Activated CD8-positive, alpha-beta T cell treated with anti-CD3 and anti-CD28 coated beads for 36 hours (primary cell): ENCODE data around the gene SLC26A2. TPM values are rescaled to one million over a fixed set of nuclear protein-coding genes. Genes with fewer than 3 reads are reported as not detected.
A peak's percentile ranks its signal among the peaks of the same experiment; 100 is the strongest.

Experiments used
- ATAC-seq: fragments of 200-7000 bp; cut with Tn5 transposase; one replicate; pipeline ENCODE4 v1.10.0; 2021; ENCODE audit warnings: mild to moderate bottlenecking, moderate library complexity
- CTCF ChIA-PET: fragments of 350-600 bp; sonication (Branson Sonifier 250); formaldehyde crosslinking; loops from one replicate; lab custom pipeline; 2021; ENCODE audit warnings: antibody characterized with exemption; lab: Charles Lee
- POLR2A ChIA-PET: fragments of 350-600 bp; sonication (Branson Sonifier 250); formaldehyde crosslinking; loops from one replicate; lab custom pipeline; 2021; ENCODE audit warnings: antibody characterized with exemption; lab: Charles Lee
- DNase-seq: peaks from one replicate; pipeline ENCODE4 v3.0.0-alpha.2; 2020
- H3K27ac Mint-ChIP-seq: one replicate; pipeline ENCODE4 v1.8.0; 2021; ENCODE audit warnings: mild to moderate bottlenecking, mixed read lengths
- H3K27me3 Mint-ChIP-seq: one replicate; pipeline ENCODE4 v1.8.0; 2021; ENCODE audit warnings: mixed read lengths
- H3K36me3 Mint-ChIP-seq: one replicate; pipeline ENCODE4 v1.8.0; 2021; ENCODE audit warnings: low read depth, mixed read lengths
- H3K4me1 Mint-ChIP-seq: one replicate; pipeline ENCODE4 v1.8.0; 2021; ENCODE audit warnings: low read depth, mixed read lengths
- H3K4me3 Mint-ChIP-seq: one replicate; pipeline ENCODE4 v1.8.0; 2021; ENCODE audit warnings: mild to moderate bottlenecking, moderate library complexity, mixed read lengths
- H3K9me3 Mint-ChIP-seq: one replicate; pipeline ENCODE4 v1.8.0; 2021; ENCODE audit warnings: mixed read lengths
- intact Hi-C: fragments of 100-400 bp; cut with micrococcal nuclease; formaldehyde crosslinking; loops from one replicate; pipeline ENCODE4 v1.10.0; 2022
- total RNA-seq, 2 experiments: library from RNA; stranded (reverse); gene quantifications; one replicate each; pipeline ENCODE4 v1.2.3, GENCODE V29; 2021
- TF ChIP-seq, protein P1 (sequence below): fragments of 200-600 bp; IDR thresholded peaks from one replicate; pipeline ENCODE4 v1.8.0; 2022; ENCODE audit warnings: antibody characterized with exemption, mild to moderate bottlenecking

The SLC26A2 gene
- total RNA-seq, 2 experiments from 2014 or later: 5.0 to 5.3 TPM

DNA sequence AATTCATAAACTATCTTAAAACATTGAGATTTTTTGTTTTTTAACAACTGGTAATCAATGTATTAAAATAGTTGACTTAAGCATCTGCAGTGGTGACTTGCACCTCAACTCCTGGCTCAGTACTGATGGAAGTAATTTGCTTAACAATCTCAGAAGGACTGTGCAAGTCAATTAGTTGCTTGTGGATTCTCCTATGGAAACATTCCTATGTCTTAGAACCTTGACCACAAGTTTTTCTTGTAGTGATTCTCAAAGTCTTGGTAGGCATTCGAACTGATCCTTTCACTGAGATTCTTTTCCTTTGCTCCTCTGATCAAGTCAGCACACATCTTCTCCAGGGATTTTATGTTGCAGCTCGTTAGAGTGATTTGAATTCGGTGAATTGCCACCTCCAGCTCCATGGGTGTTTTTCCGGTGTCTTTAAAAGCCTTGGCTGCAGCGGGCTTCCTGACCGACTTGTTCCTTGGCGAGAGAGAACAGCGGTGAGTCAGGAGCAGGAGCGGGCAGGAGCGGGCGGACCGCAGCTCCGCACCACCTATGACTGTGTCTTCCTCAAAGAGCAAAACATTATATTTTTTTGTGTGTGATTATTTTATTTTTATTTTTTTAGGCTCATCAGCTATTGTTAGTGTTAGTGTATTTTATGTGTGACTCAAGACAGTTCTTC, 61.1 kb downstream of the SLC26A2 start:
- intact Hi-C loops: no loop called here
- Mint-ChIP-seq H3K27ac (peak overlapping the region; percentile 37), H3K36me3 (peaks cover 47% of the 10 kb centered on the region), H3K27me3 (no peaks in the 10 kb centered on the region), H3K4me1 (peaks cover 12% of the 10 kb centered on the region), H3K4me3 (no peak overlapping the region), H3K9me3 (no peaks in the 10 kb centered on the region)
- DNase-seq (no peak), ATAC-seq (no peak)
- ChIA-PET POLR2A (interaction anchor here (0.9 kb wide), 1 partner anchor 9 kb away, joined by 3 read pairs; no protein-coding TSS in a partner anchor), CTCF (interaction anchor here (1.0 to 1.3 kb wide), 4 partner anchors 8 to 31 kb away, joined by 3 to 5 read pairs (median 4); no protein-coding TSS in a partner anchor)
- TF ChIP-seq, protein P1, sequence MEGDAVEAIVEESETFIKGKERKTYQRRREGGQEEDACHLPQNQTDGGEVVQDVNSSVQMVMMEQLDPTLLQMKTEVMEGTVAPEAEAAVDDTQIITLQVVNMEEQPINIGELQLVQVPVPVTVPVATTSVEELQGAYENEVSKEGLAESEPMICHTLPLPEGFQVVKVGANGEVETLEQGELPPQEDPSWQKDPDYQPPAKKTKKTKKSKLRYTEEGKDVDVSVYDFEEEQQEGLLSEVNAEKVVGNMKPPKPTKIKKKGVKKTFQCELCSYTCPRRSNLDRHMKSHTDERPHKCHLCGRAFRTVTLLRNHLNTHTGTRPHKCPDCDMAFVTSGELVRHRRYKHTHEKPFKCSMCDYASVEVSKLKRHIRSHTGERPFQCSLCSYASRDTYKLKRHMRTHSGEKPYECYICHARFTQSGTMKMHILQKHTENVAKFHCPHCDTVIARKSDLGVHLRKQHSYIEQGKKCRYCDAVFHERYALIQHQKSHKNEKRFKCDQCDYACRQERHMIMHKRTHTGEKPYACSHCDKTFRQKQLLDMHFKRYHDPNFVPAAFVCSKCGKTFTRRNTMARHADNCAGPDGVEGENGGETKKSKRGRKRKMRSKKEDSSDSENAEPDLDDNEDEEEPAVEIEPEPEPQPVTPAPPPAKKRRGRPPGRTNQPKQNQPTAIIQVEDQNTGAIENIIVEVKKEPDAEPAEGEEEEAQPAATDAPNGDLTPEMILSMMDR: no peak

DNA sequence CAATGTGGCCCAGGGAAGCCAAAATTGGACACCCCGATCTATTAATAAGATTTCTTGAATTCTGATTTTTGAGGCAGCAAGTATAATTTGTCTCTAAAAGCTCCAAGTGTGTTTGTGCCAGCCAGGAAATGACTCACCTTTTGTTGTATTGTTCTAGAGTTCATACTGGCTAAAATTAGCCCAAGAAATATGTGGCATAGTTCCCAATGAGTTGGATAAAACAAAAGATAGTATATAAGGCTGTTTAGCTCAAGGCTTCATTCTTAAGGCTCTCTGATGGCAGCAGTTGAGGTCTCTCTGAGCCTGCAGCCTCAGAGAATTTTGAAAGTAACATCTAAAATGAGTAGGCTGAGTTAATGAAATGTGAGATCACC, 61.6 kb downstream of the SLC26A2 start:
- H3K4me3 Mint-ChIP-seq: no peak overlapping the region
- TF ChIP-seq, protein P1: no peak
- POLR2A ChIA-PET: interaction anchor here (0.9 kb wide), 1 partner anchor 8 kb away, joined by 3 read pairs; no protein-coding TSS in a partner anchor
- peaks cover 12% of the 10 kb centered on the region for H3K4me1 Mint-ChIP-seq
- peaks cover 47% of the 10 kb centered on the region for H3K36me3 Mint-ChIP-seq
- ATAC-seq: no peak
- no peak for DNase-seq
- intact Hi-C loops: no loop called here
- H3K27me3 Mint-ChIP-seq: no peaks in the 10 kb centered on the region
- CTCF ChIA-PET: no interaction called here
- peak overlapping the region; percentile 12 for H3K27ac Mint-ChIP-seq
- no peaks in the 10 kb centered on the region for H3K9me3 Mint-ChIP-seq

DNA sequence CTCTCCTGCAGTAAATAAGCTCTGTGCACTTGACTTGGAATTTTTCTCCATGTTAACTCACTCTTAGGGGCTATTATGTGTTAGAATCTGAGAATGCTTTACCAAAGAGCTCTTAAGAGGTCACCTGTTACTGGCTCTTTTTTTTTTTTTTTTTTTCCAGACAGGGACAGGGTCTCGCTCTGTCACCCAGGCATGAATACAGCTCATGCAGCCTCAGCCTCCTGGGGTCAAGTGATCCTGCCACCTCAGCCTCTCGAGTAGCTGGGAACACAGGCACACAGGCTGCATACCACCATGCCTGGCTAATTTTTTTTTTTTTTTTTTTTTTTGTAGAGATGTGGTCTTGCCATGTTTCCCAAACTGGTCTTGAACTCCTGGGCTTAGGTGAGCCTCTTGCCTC, 62.1 kb downstream of the SLC26A2 start:
- DNase-seq: no peak
- POLR2A ChIA-PET: no interaction called here
- intact Hi-C loops: no loop called here
- peaks cover 45% of the 10 kb centered on the region for H3K36me3 Mint-ChIP-seq
- H3K9me3 Mint-ChIP-seq: no peaks in the 10 kb centered on the region
- H3K4me3 Mint-ChIP-seq: no peak overlapping the region
- no peak overlapping the region for H3K27ac Mint-ChIP-seq
- no peak for ATAC-seq
- no peaks in the 10 kb centered on the region for H3K27me3 Mint-ChIP-seq
- CTCF ChIA-PET: interaction anchor here (1.5 kb wide), 1 partner anchor 11 kb away, joined by 4 read pairs; no protein-coding TSS in a partner anchor
- H3K4me1 Mint-ChIP-seq: peaks cover 12% of the 10 kb centered on the region
- TF ChIP-seq, protein P1: no peak

DNA sequence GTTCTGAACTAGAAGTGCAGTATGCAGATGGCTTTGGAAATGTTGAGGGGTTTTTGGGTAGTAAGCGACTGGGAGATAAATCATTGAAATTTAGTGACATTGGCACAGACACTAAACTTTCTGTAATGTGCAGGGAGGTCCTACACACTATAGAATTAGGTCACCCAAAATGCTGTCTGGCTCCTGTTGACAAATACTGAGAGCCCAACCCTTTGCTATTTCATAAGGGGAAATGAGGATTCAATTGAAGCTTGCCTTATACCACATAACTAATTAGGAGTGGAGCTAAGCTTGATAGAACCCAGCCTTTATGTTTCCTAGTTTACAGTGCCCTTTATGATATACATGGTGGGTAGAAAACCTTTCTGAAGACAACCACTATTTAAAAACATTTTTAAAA, 62.6 kb downstream of the SLC26A2 start:
- DNase-seq: no peak
- ATAC-seq: no peak
- Mint-ChIP-seq H3K9me3 (no peaks in the 10 kb centered on the region), H3K4me1 (peaks cover 12% of the 10 kb centered on the region), H3K36me3 (peaks cover 46% of the 10 kb centered on the region), H3K4me3 (no peak overlapping the region), H3K27me3 (no peaks in the 10 kb centered on the region), H3K27ac (no peak overlapping the region)
- POLR2A ChIA-PET: no interaction called here
- TF ChIP-seq, protein P1: no peak
- CTCF ChIA-PET: interaction anchor here (1.5 kb wide), 1 partner anchor 11 kb away, joined by 4 read pairs; no protein-coding TSS in a partner anchor
- intact Hi-C loops: no loop called here

DNA sequence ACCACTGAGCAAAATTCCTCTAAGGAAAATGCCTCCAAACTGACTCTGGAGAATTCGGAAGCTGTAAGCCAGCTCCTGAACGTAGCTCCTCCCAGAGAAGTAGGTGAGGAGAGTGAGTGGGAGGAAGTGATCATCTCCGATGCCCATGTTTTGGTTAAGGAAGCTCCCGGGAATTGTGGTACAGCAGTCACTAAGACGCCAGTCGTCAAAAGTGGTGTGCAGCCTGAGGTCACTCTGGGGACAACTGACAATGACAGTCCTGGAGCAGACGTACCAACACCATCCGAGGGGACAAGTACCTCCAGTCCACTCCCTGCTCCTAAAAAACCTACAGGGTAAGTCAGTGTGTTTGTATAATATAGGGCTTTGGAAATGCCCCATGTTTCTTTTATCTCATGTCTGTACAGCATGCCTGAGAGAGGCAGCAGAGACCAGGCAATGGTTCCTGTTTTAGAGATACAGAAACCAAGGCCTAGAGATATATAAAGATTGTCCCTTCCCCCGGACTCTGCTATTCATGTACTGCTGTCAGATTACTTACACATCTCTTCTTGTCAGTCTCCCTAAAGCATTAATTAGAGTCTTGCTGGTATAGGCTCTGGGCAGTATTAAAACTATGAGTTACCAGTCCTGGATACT, 63.9 kb downstream of the SLC26A2 start:
- TF ChIP-seq, protein P1: no peak
- Mint-ChIP-seq H3K27me3 (no peaks in the 10 kb centered on the region), H3K4me3 (no peak overlapping the region), H3K4me1 (peaks cover 12% of the 10 kb centered on the region), H3K36me3 (peaks cover 42% of the 10 kb centered on the region), H3K27ac (no peak overlapping the region), H3K9me3 (no peaks in the 10 kb centered on the region)
- DNase-seq: no peak
- intact Hi-C loops: no loop called here
- ChIA-PET CTCF (no interaction called here), POLR2A (no interaction called here)
- no peak for ATAC-seq
